Gastrocnemius medialis (tissue), 4 donors: ENCODE measurements around the gene PRKCE. TPM values are rescaled to one million over a fixed set of nuclear protein-coding genes. Genes with fewer than 3 reads are reported as not detected.

Experiments
- ATAC-seq, 2 donors: fragments of 150-250 bp; one replicate each; pipeline ENCODE4 v1.9.1; 2016
- DNase-seq, 2 donors: peaks; one replicate each; pipeline ENCODE4 v3.0.0-alpha.2; 2019
- H3K27ac ChIP-seq, 4 donors: fragments of 200-600 bp; sonication (generic); 1 replicate in 1 of 4; 2 replicates in 3 of 4; pipeline ENCODE4 v1.5.1; 2016 to 2018; ENCODE audit warnings: mild to moderate bottlenecking in 2 of 4, moderate library complexity in 1 of 4
- H3K27me3 ChIP-seq, 3 donors: fragments of 200-600 bp; sonication (generic) in 2 of 3; 1 replicate in 1 of 3; 2 replicates in 2 of 3; pipeline versions ENCODE4 v1.5.1 to v1.6.0; 2016 to 2019; ENCODE audit warnings: mild to moderate bottlenecking in 1 of 3, moderate library complexity in 1 of 3
- H3K36me3 ChIP-seq, 2 donors: fragments of 200-600 bp; sonication (generic) in 1 of 2; one replicate each; pipeline ENCODE4 v1.5.1; 2017 to 2018
- H3K4me1 ChIP-seq, 2 donors: fragments of 200-600 bp; sonication (generic) in 1 of 2; one replicate each; pipeline ENCODE4 v1.5.1; 2016 to 2017; ENCODE audit warnings: mild to moderate bottlenecking in 2 of 2
- H3K4me3 ChIP-seq, 4 donors: fragments of 200-600 bp; sonication (generic) in 3 of 4; 1 replicate in 1 of 4; 2 replicates in 3 of 4; pipeline ENCODE4 v1.5.1; 2016 to 2019; ENCODE audit warnings: mild to moderate bottlenecking in 2 of 4
- H3K9me3 ChIP-seq, 3 donors: fragments of 200-600 bp; sonication (generic) in 2 of 3; 1 replicate in 1 of 3; 2 replicates in 2 of 3; pipeline ENCODE4 v1.5.1; 2016 to 2019
- CTCF ChIP-seq, 5 experiments: fragments of 450-650 bp in 3 of 5; fragments of 200-600 bp in 2 of 5; sonication (generic) in 2 of 5; IDR thresholded peaks in 4 of 5; conservative IDR thresholded peaks in 1 of 5; 1 replicate in 4 of 5; 2 replicates in 1 of 5; pipeline ENCODE4 v1.5.1; 2016 to 2019; ENCODE audit warnings: antibody characterized with exemption in 5 of 5, mild to moderate bottlenecking in 3 of 5, moderate library complexity in 3 of 5
- POLR2A ChIP-seq, 2 donors: fragments of 450-650 bp; IDR thresholded peaks; one replicate each; pipeline ENCODE4 v1.6.1; 2017; ENCODE audit warnings: antibody characterized with exemption in 2 of 2, mild to moderate bottlenecking in 2 of 2, moderate library complexity in 2 of 2
- in situ Hi-C, 4 donors: fragments of 200-750 bp; cut with MboI; loops; one replicate each; pipeline versions ENCODE4 v1.15.0 to v1.8.0; 2017; ENCODE audit warnings: low sequenced_read_pairs in 4 of 4
- intact Hi-C: fragments of 100-400 bp; cut with DNase I; formaldehyde crosslinking; loops from one replicate; pipeline ENCODE4 v1.15.1; 2023; ENCODE audit warnings: low total_unique reads
- total RNA-seq, 4 donors: library from RNA; depleted of rRNA; stranded (reverse); fragments of >200 nt; gene quantifications; one replicate each; pipeline versions ENCODE4 v1.1.0 to v1.2.3, GENCODE V29; 2016

PRKCE gene
- total RNA-seq, 4 donors from 2014 or later: 5.8 to 28.9 (median 11.8) TPM

- intact Hi-C loops: no loop called here
- no peak for TF ChIP-seq POLR2A (IDR thresholded peaks at IDR 0.05)
- TF ChIP-seq CTCF (IDR thresholded peaks at IDR 0.05 in 4 of 5, conservative IDR thresholded peaks at IDR 0.05 in 1 of 5): no peak
- in situ Hi-C loops: no loop called here
Observed at GRCh38 chr2:45758018-45758417, 106.5 kb downstream of the PRKCE start.

GRCh38 chr2:45759310-45759851 is 107.9 kb downstream of the PRKCE start:
- Histone ChIP-seq H3K27ac (peak overlapping the region; percentile 82 to 86 (median 84)), H3K27me3 (no peaks in the 10 kb centered on the region), H3K4me3 (peak overlapping the region in 3 of 4 donors; percentile 25 to 34 (median 27)), H3K4me1 (peaks cover 23 to 27% of the 10 kb centered on the region in 2 donors), H3K36me3 (no peaks in the 10 kb centered on the region), H3K9me3 (no peaks in the 10 kb centered on the region)
- in situ Hi-C loops (no loop called here), intact Hi-C loops (no loop called here)
- peak; percentile 96 to 98 for ATAC-seq
- TF ChIP-seq POLR2A (IDR thresholded peaks at IDR 0.05) (no peak), CTCF (IDR thresholded peaks at IDR 0.05 in 4 of 5, conservative IDR thresholded peaks at IDR 0.05 in 1 of 5) (no peak)
- DNase-seq: peak; percentile 47 to 70

More at GRCh38 chr2:45758018-45758417, 106.5 kb downstream of the PRKCE start:
- Histone ChIP-seq H3K4me3 (no peak overlapping the region), H3K9me3 (no peaks in the 10 kb centered on the region), H3K36me3 (no peaks in the 10 kb centered on the region), H3K27me3 (no peaks in the 10 kb centered on the region), H3K27ac (no peak overlapping the region), H3K4me1 (peaks cover 23 to 27% of the 10 kb centered on the region in 2 donors)
- DNase-seq: no peak
- no peak for ATAC-seq

DNA sequence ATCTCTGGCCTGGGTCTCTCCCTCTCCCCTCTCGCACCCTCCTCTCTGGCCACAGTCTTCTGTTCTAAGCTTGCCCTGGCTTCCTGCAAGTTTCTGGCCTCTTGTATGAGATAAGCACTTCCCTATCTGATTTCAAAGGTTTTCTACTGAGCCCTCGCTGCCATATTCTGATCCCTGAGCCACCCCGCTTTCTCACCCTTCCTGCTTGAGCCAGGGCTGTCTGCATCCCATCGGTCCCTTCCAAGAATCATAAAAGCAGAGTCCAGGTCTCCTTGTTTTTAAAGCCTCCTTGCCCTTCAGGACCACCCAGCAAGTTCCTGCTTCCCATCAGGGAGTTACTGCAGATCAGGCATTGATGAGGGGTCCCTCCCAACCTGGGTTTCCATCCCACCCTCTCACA is 110.2 kb downstream of the PRKCE start:
- in situ Hi-C loops (no loop called here), intact Hi-C loops (loop anchor here (5.0 kb wide), 1 partner anchor 61 kb away; no protein-coding TSS in a partner anchor)
- no peaks in the 10 kb centered on the region for H3K9me3 ChIP-seq
- peaks cover 30 to 39% of the 10 kb centered on the region in 2 donors for H3K4me1 ChIP-seq
- H3K36me3 ChIP-seq: no peaks in the 10 kb centered on the region
- TF ChIP-seq CTCF (IDR thresholded peaks at IDR 0.05 in 4 of 5, conservative IDR thresholded peaks at IDR 0.05 in 1 of 5) (no peak), POLR2A (IDR thresholded peaks at IDR 0.05) (no peak)
- DNase-seq: no peak
- no peak for ATAC-seq
- no peaks in the 10 kb centered on the region for H3K27me3 ChIP-seq
- H3K4me3 ChIP-seq: no peak overlapping the region
- H3K27ac ChIP-seq: no peak overlapping the region

- Histone ChIP-seq H3K27ac (no peak overlapping the region), H3K9me3 (no peaks in the 10 kb centered on the region), H3K4me3 (no peak overlapping the region), H3K36me3 (no peaks in the 10 kb centered on the region), H3K4me1 (peaks cover 30 to 45% of the 10 kb centered on the region in 2 donors), H3K27me3 (no peaks in the 10 kb centered on the region)
- TF ChIP-seq CTCF (IDR thresholded peaks at IDR 0.05 in 4 of 5, conservative IDR thresholded peaks at IDR 0.05 in 1 of 5) (no peak), POLR2A (IDR thresholded peaks at IDR 0.05) (no peak)
- no peak for ATAC-seq
- intact Hi-C loops (loop anchor here (5.0 kb wide), 1 partner anchor 59 kb away; no protein-coding TSS in a partner anchor), in situ Hi-C loops (no loop called here)
- DNase-seq: no peak
Observed at GRCh38 chr2:45763255-45763654, 111.8 kb downstream of the PRKCE start.
